ENCODE results near the gene RAB11FIP3. TPM values are rescaled to one million over a fixed set of nuclear protein-coding genes. Genes with fewer than 3 reads are reported as not detected.

The RAB11FIP3 gene
- total and polyA plus RNA-seq, 9 of the 15 experiments (the other 6 are each of a cell fraction or from before 2014, with no cell fraction given): 0.46 to 13.1 (median 4.3) TPM

GRCh38 chr16:535446-536405, 110.3 kb downstream of the RAB11FIP3 start (continued):
- TF ChIP-seq ZBTB33 (CRISPR knock-in tag; IDR thresholded peaks at IDR 0.05) (0 out of 2 replicates have a peak, but pooled peaks have one; percentile 49), NR2C1 (IDR thresholded peaks at IDR 0.05) (peak; percentile 63; the same call in 1 of the 2 replicates), NR2C1 (tag; IDR thresholded peaks at IDR 0.05) (peak; percentile 67; the same call in 1 of the 2 replicates), ZNF212 (CRISPR knock-in tag; IDR thresholded peaks at IDR 0.05) (no peak)

- TF ChIP-seq RAD21 (CRISPR knock-in tag; conservative IDR thresholded peaks at IDR 0.05 in 1 of 2, IDR thresholded peaks at IDR 0.05 in 1 of 2): no peak
- no peak for TF ChIP-seq ILF3 (IDR thresholded peaks at IDR 0.05; ENCODE audit: borderline replicate concordance)
- TF ChIP-seq MIER1 (IDR thresholded peaks at IDR 0.05; ENCODE audit: low read depth): no peak
- TF ChIP-seq RFX1 (IDR thresholded peaks at IDR 0.05): no peak
- TF ChIP-seq EP400 (IDR thresholded peaks at IDR 0.05): no peak
- no peak for TF ChIP-seq SIRT6 (IDR thresholded peaks at IDR 0.05; ENCODE audit: low read depth, low read length)
- no peak for TF ChIP-seq ZC3H11A (IDR thresholded peaks at IDR 0.05; ENCODE audit: low read depth, low read length)
- TF ChIP-seq ID3 (CRISPR knock-in tag; IDR thresholded peaks at IDR 0.05): no peak
- no peak for TF ChIP-seq ID3 (tag; IDR thresholded peaks at IDR 0.05)
- no peak for TF ChIP-seq CBFA2T3 (IDR thresholded peaks at IDR 0.05)
- no peak for TF ChIP-seq KLF6 (CRISPR knock-in tag; IDR thresholded peaks at IDR 0.05; ENCODE audit: borderline replicate concordance)
- TF ChIP-seq EHMT2 (IDR thresholded peaks at IDR 0.05): no peak
- TF ChIP-seq HDAC1 (IDR thresholded peaks at IDR 0.05): no peak
- no peak for TF ChIP-seq ZFP30 (CRISPR knock-in tag; IDR thresholded peaks at IDR 0.05; ENCODE audit: borderline replicate concordance)
- TF ChIP-seq NR2F6 (CRISPR knock-in tag; IDR thresholded peaks at IDR 0.05): no peak
- peaks cover 7% of the 10 kb centered on the region for H3K9me1 ChIP-seq (ENCODE audit: control insufficient read depth, insufficient read depth, low read length)
- ChIA-PET CTCF (ENCODE audit: low intra/inter-chr PET ratio) (no interaction called here), POLR2A (interaction anchor here (1.0 to 1.1 kb wide), 2 partner anchors 10 to 17 kb away, joined by 4 to 5 read pairs; partner anchors contain the start of gene CAPN15)
- H3K4me2 ChIP-seq (ENCODE audit: insufficient read depth, low read length): no peak overlapping the region
- H3K9me3 ChIP-seq (replicated peaks; ENCODE audit: control insufficient read depth, insufficient read depth, low read depth, low read length): no peaks in the 10 kb centered on the region
- H2AFZ ChIP-seq (ENCODE audit: low read depth, low read length): no peak overlapping the region
- no peak for DNase-seq (ENCODE audit: extremely low read depth in 1 of 4, low spot score in 3 of 4)
- H3K36me3 ChIP-seq (ENCODE audit: control insufficient read depth, insufficient read depth, low read length): peaks cover 69% of the 10 kb centered on the region; the same call in 1 of the 3 replicates
- in situ Hi-C loops (cut with MboI) (no loop called here), intact Hi-C loops (cut with micrococcal nuclease) (no loop called here)
- WGBS (ENCODE audit: insufficient coverage, low coverage, missing lambda C conversion rate): 98% methylated on average over 7 of the region's 17 CpGs
- H3K27ac ChIP-seq (ENCODE audit: extremely low read depth, low read depth, low read length): no peak overlapping the region
- peaks cover 2 to 80% of the 10 kb centered on the region in 2 experiments; a peak in 3 of 5 replicates for H3K4me1 ChIP-seq (replicated peaks in 1 of 2; ENCODE audit: control insufficient read depth in 2 of 2, insufficient read depth in 2 of 2, low read length in 2 of 2)
- H3K27me3 ChIP-seq (ENCODE audit: control insufficient read depth in 2 of 2, insufficient read depth in 2 of 2, low read length in 2 of 2): no peaks in the 10 kb centered on the region
- no peak overlapping the region for H3K9ac ChIP-seq (ENCODE audit: insufficient read depth in 1 of 2, low read depth in 2 of 2, low read length in 2 of 2)
- no peak overlapping the region for H3K4me3 ChIP-seq
- ATAC-seq: no peak
- peaks cover 4% of the 10 kb centered on the region; the same call in 1 of the 2 replicates for H4K20me1 ChIP-seq (replicated peaks; ENCODE audit: control insufficient read depth, insufficient read depth, low read length)
- peaks cover 96% of the 10 kb centered on the region for H3K79me2 ChIP-seq (ENCODE audit: control insufficient read depth, insufficient read depth, low read length)
- BruUV-seq (replicated peaks): no TSS peak
- FAIRE-seq: no peak
These were observed 111.3 kb downstream of the RAB11FIP3 start for GRCh38 chr16:536746-537145.

Data from K562 (cell line).